OCI-LY7 (cell line): Measurements from ENCODE around the gene MYLK4.

ENCODE experiments used
- CTCF ChIP-seq: fragments of 200-600 bp; sonication (generic); conservative IDR thresholded peaks from 2 replicates; pipeline ENCODE4 v1.5.1; 2014; ENCODE audit warnings: mild to moderate bottlenecking, antibody characterized with exemption, low read length, moderate library complexity, mixed read lengths
- EZH2phosphoT487 ChIP-seq: fragments of 200-600 bp; sonication (generic); IDR thresholded peaks from 2 replicates; pipeline ENCODE4 v1.6.1; 2018; ENCODE audit warnings: low read depth, borderline replicate concordance, mild to moderate bottlenecking, mixed run types, antibody characterized with exemption, low read length, moderate library complexity, mixed read lengths

GRCh38 chr6:2782825-2783187, 32.1 kb upstream of the MYLK4 start:
- TF ChIP-seq CTCF (no peak), EZH2phosphoT487 (no peak)
